K562 (cell line): ENCODE measurements around the gene CLEC19A. TPM values are rescaled to one million over a fixed set of nuclear protein-coding genes. Genes with fewer than 3 reads are reported as not detected.

Experiments used
- ATAC-seq: fragments of 200-7000 bp; cut with Tn5 transposase; 3 replicates; pipeline ENCODE4 v1.9.1; 2020; ENCODE audit warnings: moderate library complexity
- BruUV-seq: library from RNA; stranded (reverse); fragments of 400-500 nt; replicated peaks from 2 replicates; lab custom pipeline; 2021; lab: Mats Ljungman, UMichigan
- CTCF ChIA-PET: fragments of 300-600 bp; formaldehyde crosslinking; extraction: SDS; loops from one replicate; lab custom pipeline; 2021; ENCODE audit warnings: low intra/inter-chr PET ratio; lab: Yijun Ruan, JAX
- POLR2A ChIA-PET: fragments of 300-600, 350-650 bp; sonication (Branson Sonifier 250); formaldehyde crosslinking; extraction: SDS; loops from one replicate; lab custom pipeline; 2021; ENCODE audit warnings: antibody characterized with exemption, inconsistent platforms; lab: Yijun Ruan, JAX
- DNase-seq, 4 experiments: peaks; one replicate each; pipeline versions ENCODE4 v3.0.0 to v3.0.0-alpha.2; 2011 to 2018; ENCODE audit warnings: low spot score in 3 of 4, mixed read lengths in 3 of 4; ENCODE audit errors: extremely low read depth in 1 of 4
- FAIRE-seq: peaks from 2 replicates; lab custom pipeline; 2011; peaks lifted over from hg19 to GRCh38; lab: Jason Lieb, UNC
- H2AFZ ChIP-seq: 2 replicates; pipeline ENCODE4 v1.6.0; 2011; ENCODE audit warnings: low read depth, low read length, control low read depth, inconsistent platforms
- H3K27ac ChIP-seq: fragments of 200-600 bp; 3 replicates; pipeline ENCODE4 v1.8.0; 2011; ENCODE audit warnings: low read depth, mild to moderate bottlenecking, control low read depth, inconsistent platforms, low read length, moderate library complexity, mixed read lengths; ENCODE audit errors: extremely low read depth
- H3K27me3 ChIP-seq, 2 experiments: fragments of 300-600 bp in 1 of 2; 2 replicates in 1 of 2; 3 replicates in 1 of 2; pipeline versions ENCODE4 v1.6.0 to v1.8.0; 2011; ENCODE audit warnings: inconsistent platforms in 2 of 2, low read length in 2 of 2, mild to moderate bottlenecking in 1 of 2, mixed read lengths in 1 of 2, moderate library complexity in 1 of 2; ENCODE audit not compliant: control insufficient read depth in 2 of 2, insufficient read depth in 2 of 2
- H3K36me3 ChIP-seq: fragments of 300-600 bp; 3 replicates; pipeline ENCODE4 v1.8.0; 2011; ENCODE audit warnings: mild to moderate bottlenecking, low read length, inconsistent platforms; ENCODE audit not compliant: control insufficient read depth, insufficient read depth
- H3K4me1 ChIP-seq, 2 experiments: fragments of 200-600 bp in 1 of 2; replicated peaks in 1 of 2; 2 replicates in 1 of 2; 3 replicates in 1 of 2; pipeline versions ENCODE4 v1.5.1 to v1.8.0; 2011; ENCODE audit warnings: inconsistent platforms in 2 of 2, low read length in 2 of 2, mild to moderate bottlenecking in 1 of 2, mixed read lengths in 1 of 2, moderate library complexity in 1 of 2; ENCODE audit not compliant: control insufficient read depth in 2 of 2, insufficient read depth in 2 of 2
- H3K4me2 ChIP-seq: 2 replicates; pipeline ENCODE4 v1.6.1; 2011; ENCODE audit warnings: low read length, control low read depth, inconsistent platforms, mixed read lengths; ENCODE audit not compliant: insufficient read depth
- H3K4me3 ChIP-seq: fragments of 200-600 bp; sonication (generic), shearing (Covaris generic); 2 replicates; pipeline ENCODE4 v1.5.1; 2016; ENCODE audit warnings: control low read depth, inconsistent platforms
- H3K79me2 ChIP-seq: fragments of 200-600 bp; 3 replicates; pipeline ENCODE4 v1.8.0; 2011; ENCODE audit warnings: low read length, inconsistent platforms; ENCODE audit not compliant: control insufficient read depth, insufficient read depth
- H3K9ac ChIP-seq, 2 experiments: 2 replicates each; pipeline versions ENCODE4 v1.6.0 to v1.6.1; 2011; ENCODE audit warnings: low read depth in 2 of 2, low read length in 2 of 2, control low read depth in 1 of 2, inconsistent platforms in 1 of 2, mild to moderate bottlenecking in 1 of 2, mixed read lengths in 1 of 2; ENCODE audit not compliant: insufficient read depth in 1 of 2
- H3K9me1 ChIP-seq: one replicate; pipeline ENCODE4 v1.6.0; 2011; ENCODE audit warnings: inconsistent platforms, mild to moderate bottlenecking, low read length, moderate library complexity; ENCODE audit not compliant: control insufficient read depth, insufficient read depth
- H3K9me3 ChIP-seq: replicated peaks from 2 replicates; pipeline ENCODE4 v1.5.1; 2011; ENCODE audit warnings: low read depth, low read length, inconsistent platforms; ENCODE audit not compliant: control insufficient read depth, insufficient read depth
- H4K20me1 ChIP-seq: replicated peaks from 2 replicates; pipeline ENCODE4 v1.6.1; 2011; ENCODE audit warnings: low read length, inconsistent platforms, mixed read lengths; ENCODE audit not compliant: control insufficient read depth, insufficient read depth
- ARID2 ChIP-seq: fragments of 450-650 bp; IDR thresholded peaks from 2 replicates; pipeline ENCODE4 v1.6.1; 2017; ENCODE audit warnings: antibody characterized with exemption, mild to moderate bottlenecking
- ARNT ChIP-seq, 2 experiments: fragments of 450-650 bp; IDR thresholded peaks; 2 replicates each; pipeline ENCODE4 v1.6.1; 2016; ENCODE audit warnings: mild to moderate bottlenecking in 1 of 2
- ATF7 ChIP-seq: fragments of 450-650 bp; IDR thresholded peaks from 2 replicates; pipeline ENCODE4 v1.7.1; 2014; ENCODE audit warnings: mild to moderate bottlenecking, moderate library complexity
- BRCA1 ChIP-seq, 2 experiments: fragments of 450-650 bp in 1 of 2; sonication (generic) in 1 of 2; formaldehyde crosslinking in 1 of 2; IDR thresholded peaks; 2 replicates each; pipeline versions ENCODE4 v1.5.0 to v1.6.1; 2017 to 2020; ENCODE audit warnings: mild to moderate bottlenecking in 1 of 2, missing genetic modification reagents in 1 of 2
- BRD4 ChIP-seq: fragments of 200-600 bp; sonication (generic); IDR thresholded peaks from 2 replicates; pipeline ENCODE4 v1.6.1; 2017; ENCODE audit warnings: inconsistent platforms
- EGR1 ChIP-seq: fragments of 450-650 bp; conservative IDR thresholded peaks from 2 replicates; pipeline ENCODE4 v1.6.1; 2017; ENCODE audit warnings: mild to moderate bottlenecking
- GATA2 ChIP-seq: sonication (generic); formaldehyde crosslinking; IDR thresholded peaks from 2 replicates; pipeline ENCODE4 v1.4.0; 2020; ENCODE audit warnings: mild to moderate bottlenecking, missing genetic modification reagents
- JUNB ChIP-seq: fragments of 450-650 bp; formaldehyde crosslinking; conservative IDR thresholded peaks from 2 replicates; pipeline ENCODE4 v1.4.0; 2020; ENCODE audit warnings: mild to moderate bottlenecking
- SP1 ChIP-seq: sonication (generic); formaldehyde crosslinking; IDR thresholded peaks from 2 replicates; pipeline ENCODE4 v1.8.1; 2022; ENCODE audit warnings: mild to moderate bottlenecking, missing genetic modification reagents
- ZFP30 ChIP-seq: fragments of 250-450 bp; sonication (Bioruptor Pico); IDR thresholded peaks from 2 replicates; pipeline ENCODE4 v1.8.0; 2022; ENCODE audit warnings: moderate library complexity, mild to moderate bottlenecking, inconsistent platforms, borderline replicate concordance
- ZNF224 ChIP-seq: sonication (generic); formaldehyde crosslinking; IDR thresholded peaks from 2 replicates; pipeline ENCODE4 v1.8.0; 2022; ENCODE audit warnings: mild to moderate bottlenecking, missing genetic modification reagents
- ZNF75A ChIP-seq: fragments of 450-650 bp; formaldehyde crosslinking; IDR thresholded peaks from 2 replicates; pipeline ENCODE4 v1.4.0; 2020; ENCODE audit warnings: mild to moderate bottlenecking
- WGBS: fragments of 100-300 bp; shearing (Covaris generic); methylation state at CpG from one replicate; pipeline ENCODE4 v1.1.6; 2016; ENCODE audit warnings: low coverage, mixed read lengths; ENCODE audit not compliant: insufficient coverage; ENCODE audit errors: missing lambda C conversion rate; 5-methylcytosine and 5-hydroxymethylcytosine counted together
- in situ Hi-C: fragments of 300-500 bp; cut with MboI; formaldehyde crosslinking; loops from 4 replicates; pipeline ENCODE4 v1.15.0; 2018; ENCODE audit warnings: inconsistent platforms, mixed read lengths
- intact Hi-C: fragments of 100-400 bp; cut with micrococcal nuclease; formaldehyde crosslinking; loops from 2 replicates; pipeline ENCODE4 v1.14.2; 2022
- polyA plus RNA-seq, 8 experiments: library from polyadenylated mRNA; depleted of rRNA in 4 of 8; stranded (reverse) in 5 of 8; unstranded in 3 of 8; fragments of >200 nt; fragmentation: Nextera tagmentation in 2 of 8; fragmentation: Illumina TruSeq in 1 of 8; extraction: Ambion mirVana in 2 of 8; extraction: Trizol in 1 of 8; gene quantifications; 2 replicates each; pipeline versions ENCODE4 v1.2.1 to v1.2.3, GENCODE V29; 2011 to 2014; ENCODE audit warnings: inconsistent platforms in 1 of 8, missing spikeins in 1 of 8
- total RNA-seq, 7 experiments: library from RNA; depleted of rRNA in 6 of 7; stranded (reverse); fragments of >200 nt in 6 of 7; fragmentation: Illumina TruSeq in 2 of 7; extraction: Trizol in 2 of 7; gene quantifications; 2 replicates each; pipeline versions ENCODE4 v1.2.1 to v1.2.3, GENCODE V29; 2011 to 2021; ENCODE audit warnings: low replicate concordance in 1 of 7
- TF ChIP-seq, protein P1 (sequence below): fragments of 250-450 bp; sonication (Bioruptor Pico); IDR thresholded peaks from 2 replicates; pipeline ENCODE4 v1.8.0; 2021; ENCODE audit warnings: moderate library complexity, mild to moderate bottlenecking, inconsistent platforms
- TF ChIP-seq, protein P2 (sequence below): sonication (generic); formaldehyde crosslinking; IDR thresholded peaks from 2 replicates; pipeline ENCODE4 v1.8.0; 2023; ENCODE audit warnings: mild to moderate bottlenecking, missing genetic modification reagents

Gene CLEC19A
- total and polyA plus RNA-seq, 9 of the 15 experiments (the other 6 are each of a cell fraction or from before 2014, with no cell fraction given), result not detected

DNA sequence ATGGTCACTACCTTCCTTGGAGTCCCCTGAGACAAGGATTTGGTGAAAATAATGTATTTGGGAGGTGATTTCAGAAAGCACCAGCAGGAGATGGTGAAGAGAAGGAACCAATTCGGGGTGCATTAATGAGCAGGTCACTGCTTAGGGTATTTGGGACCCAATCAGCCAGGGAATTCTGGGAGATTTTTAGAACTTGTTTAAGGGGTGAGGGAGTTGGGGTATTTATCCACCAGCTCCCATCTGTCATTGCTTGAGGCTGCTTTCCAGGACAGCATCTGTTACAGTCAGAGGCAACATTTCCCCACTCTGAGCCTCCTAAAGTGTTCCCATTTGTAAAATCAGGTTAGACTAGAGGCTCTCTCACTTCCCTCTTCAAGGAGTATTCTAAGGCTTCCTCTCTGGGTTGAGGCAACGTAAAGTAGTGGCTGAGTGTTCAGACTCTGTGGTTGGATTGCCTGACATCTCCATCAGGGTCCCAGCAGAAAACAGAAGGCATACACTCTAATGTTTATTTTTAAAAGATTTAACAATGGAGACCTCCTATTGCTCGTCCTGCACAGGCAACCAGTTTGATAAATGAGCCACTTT lies 60.9 kb downstream of the CLEC19A start:
- intact Hi-C loops (no loop called here), in situ Hi-C loops (no loop called here)
- no peak for FAIRE-seq
- ChIA-PET POLR2A (interaction anchor here (0.7 to 1.1 kb wide), 2 partner anchors 14 to 554 kb away, joined by 3 read pairs; no protein-coding TSS in a partner anchor), CTCF (no interaction called here)
- Histone ChIP-seq H3K9me1 (no peaks in the 10 kb centered on the region), H3K4me3 (no peak overlapping the region), H3K36me3 (no peaks in the 10 kb centered on the region), H4K20me1 (no peaks in the 10 kb centered on the region), H3K9me3 (no peaks in the 10 kb centered on the region), H2AFZ (no peak overlapping the region), H3K27me3 (peaks cover 6 to 27% of the 10 kb centered on the region in 2 experiments; a peak in 3 of 5 replicates), H3K4me1 (no peaks in the 10 kb centered on the region), H3K79me2 (no peaks in the 10 kb centered on the region), H3K4me2 (no peak overlapping the region), H3K27ac (no peak overlapping the region), H3K9ac (no peak overlapping the region)
- no TSS peak for BruUV-seq
- no peak for TF ChIP-seq ZNF75A (CRISPR knock-in tag)
- TF ChIP-seq ZNF224 (CRISPR knock-in tag), result no peak
- no peak for ATAC-seq
- 3% methylated on average over 3 of the region's 3 CpGs for WGBS
- no peak for DNase-seq

DNA sequence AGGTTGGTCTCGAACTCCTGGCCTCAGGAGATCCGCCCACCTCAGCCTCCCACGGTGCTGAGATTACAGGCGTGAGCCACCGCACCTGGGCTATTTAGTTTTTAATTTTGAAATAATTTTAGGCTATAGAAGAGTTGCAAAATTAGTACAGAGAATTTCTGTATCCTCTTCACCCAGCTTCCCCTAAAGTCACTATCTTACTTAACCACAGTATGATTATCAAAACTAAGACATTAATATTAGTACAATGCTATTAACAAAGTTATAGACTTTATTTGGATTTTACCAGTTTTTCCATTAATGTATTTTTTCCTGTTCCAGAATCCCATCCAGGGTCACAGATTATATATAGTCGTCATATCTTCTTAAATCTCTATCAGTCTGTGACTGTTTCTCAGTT lies 62.6 kb downstream of the CLEC19A start:
- DNase-seq (no peak), FAIRE-seq (no peak), ATAC-seq (no peak)
- Histone ChIP-seq H3K9ac (no peak overlapping the region), H3K4me1 (no peaks in the 10 kb centered on the region), H3K4me3 (no peak overlapping the region), H3K27me3 (peaks cover 6 to 27% of the 10 kb centered on the region in 2 experiments; a peak in 3 of 5 replicates), H3K9me3 (no peaks in the 10 kb centered on the region), H3K79me2 (no peaks in the 10 kb centered on the region), H3K9me1 (no peaks in the 10 kb centered on the region), H4K20me1 (no peaks in the 10 kb centered on the region), H3K27ac (no peak overlapping the region), H3K4me2 (no peak overlapping the region), H2AFZ (no peak overlapping the region), H3K36me3 (no peaks in the 10 kb centered on the region)
- no TSS peak for BruUV-seq
- CTCF ChIA-PET, result no interaction called here
- WGBS, result 1% methylated on average over 6 of the region's 6 CpGs
- POLR2A ChIA-PET, result no interaction called here
- in situ Hi-C loops (no loop called here), intact Hi-C loops (no loop called here)
- TF ChIP-seq, protein P1, sequence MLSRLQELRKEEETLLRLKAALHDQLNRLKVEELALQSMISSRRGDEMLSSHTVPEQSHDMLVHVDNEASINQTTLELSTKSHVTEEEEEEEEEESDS, result no peak
- TF ChIP-seq GATA2 (CRISPR knock-in tag) (no peak), BRCA1 (IDR thresholded peaks at IDR 0.05) (no peak), BRCA1 (CRISPR knock-in tag; IDR thresholded peaks at IDR 0.05) (no peak), SP1 (CRISPR knock-in tag) (no peak), ATF7 (no peak), ARNT (IDR thresholded peaks at IDR 0.05) (no peak), ZFP30 (CRISPR knock-in tag) (no peak), EGR1 (no peak), ARID2 (no peak), JUNB (CRISPR knock-in tag) (no peak), BRD4 (no peak)
- TF ChIP-seq, protein P2, sequence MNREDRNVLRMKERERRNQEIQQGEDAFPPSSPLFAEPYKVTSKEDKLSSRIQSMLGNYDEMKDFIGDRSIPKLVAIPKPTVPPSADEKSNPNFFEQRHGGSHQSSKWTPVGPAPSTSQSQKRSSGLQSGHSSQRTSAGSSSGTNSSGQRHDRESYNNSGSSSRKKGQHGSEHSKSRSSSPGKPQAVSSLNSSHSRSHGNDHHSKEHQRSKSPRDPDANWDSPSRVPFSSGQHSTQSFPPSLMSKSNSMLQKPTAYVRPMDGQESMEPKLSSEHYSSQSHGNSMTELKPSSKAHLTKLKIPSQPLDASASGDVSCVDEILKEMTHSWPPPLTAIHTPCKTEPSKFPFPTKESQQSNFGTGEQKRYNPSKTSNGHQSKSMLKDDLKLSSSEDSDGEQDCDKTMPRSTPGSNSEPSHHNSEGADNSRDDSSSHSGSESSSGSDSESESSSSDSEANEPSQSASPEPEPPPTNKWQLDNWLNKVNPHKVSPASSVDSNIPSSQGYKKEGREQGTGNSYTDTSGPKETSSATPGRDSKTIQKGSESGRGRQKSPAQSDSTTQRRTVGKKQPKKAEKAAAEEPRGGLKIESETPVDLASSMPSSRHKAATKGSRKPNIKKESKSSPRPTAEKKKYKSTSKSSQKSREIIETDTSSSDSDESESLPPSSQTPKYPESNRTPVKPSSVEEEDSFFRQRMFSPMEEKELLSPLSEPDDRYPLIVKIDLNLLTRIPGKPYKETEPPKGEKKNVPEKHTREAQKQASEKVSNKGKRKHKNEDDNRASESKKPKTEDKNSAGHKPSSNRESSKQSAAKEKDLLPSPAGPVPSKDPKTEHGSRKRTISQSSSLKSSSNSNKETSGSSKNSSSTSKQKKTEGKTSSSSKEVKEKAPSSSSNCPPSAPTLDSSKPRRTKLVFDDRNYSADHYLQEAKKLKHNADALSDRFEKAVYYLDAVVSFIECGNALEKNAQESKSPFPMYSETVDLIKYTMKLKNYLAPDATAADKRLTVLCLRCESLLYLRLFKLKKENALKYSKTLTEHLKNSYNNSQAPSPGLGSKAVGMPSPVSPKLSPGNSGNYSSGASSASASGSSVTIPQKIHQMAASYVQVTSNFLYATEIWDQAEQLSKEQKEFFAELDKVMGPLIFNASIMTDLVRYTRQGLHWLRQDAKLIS (CRISPR knock-in tag), result no peak
